Vagina (tissue), 2 donors: ENCODE results near the gene C9orf72.

Experiments
- CTCF ChIP-seq, 3 experiments: fragments of 450-650 bp in 2 of 3; fragments of 200-600 bp in 1 of 3; sonication (generic) in 1 of 3; IDR thresholded peaks; one replicate each; pipeline ENCODE4 v1.5.1; 2017 to 2019; ENCODE audit warnings: antibody characterized with exemption in 3 of 3, mild to moderate bottlenecking in 2 of 3, moderate library complexity in 2 of 3
- POLR2A ChIP-seq, 2 donors: fragments of 450-650 bp; IDR thresholded peaks; one replicate each; pipeline ENCODE4 v1.6.1; 2017; ENCODE audit warnings: antibody characterized with exemption in 2 of 2, mild to moderate bottlenecking in 2 of 2, moderate library complexity in 2 of 2
- POLR2AphosphoS5 ChIP-seq, 2 donors: sonication (generic); formaldehyde crosslinking; IDR thresholded peaks; one replicate each; pipeline ENCODE4 v1.9.0; 2017; ENCODE audit warnings: antibody characterized with exemption in 2 of 2, mild to moderate bottlenecking in 2 of 2, low read depth in 1 of 2; ENCODE audit not compliant: insufficient read depth in 1 of 2

GRCh38 chr9:27524236-27524635 is 49.0 kb downstream of the C9orf72 start, which contains the start of gene IFNK:
- no peak for TF ChIP-seq CTCF (IDR thresholded peaks at IDR 0.05)
- no peak for TF ChIP-seq POLR2A (IDR thresholded peaks at IDR 0.05)
- TF ChIP-seq POLR2AphosphoS5 (IDR thresholded peaks at IDR 0.05; ENCODE audit: insufficient read depth in 1 of 2, low read depth in 1 of 2) = no peak
